IPS DF 4.7 (cell line): ENCODE data around the gene GAD1.

Experiments
- DNase-seq: peaks from one replicate; pipeline ENCODE4 v3.0.0-alpha.2; 2013; ENCODE audit warnings: low spot score; ENCODE audit errors: extremely low read depth

The GAD1 gene

DNA sequence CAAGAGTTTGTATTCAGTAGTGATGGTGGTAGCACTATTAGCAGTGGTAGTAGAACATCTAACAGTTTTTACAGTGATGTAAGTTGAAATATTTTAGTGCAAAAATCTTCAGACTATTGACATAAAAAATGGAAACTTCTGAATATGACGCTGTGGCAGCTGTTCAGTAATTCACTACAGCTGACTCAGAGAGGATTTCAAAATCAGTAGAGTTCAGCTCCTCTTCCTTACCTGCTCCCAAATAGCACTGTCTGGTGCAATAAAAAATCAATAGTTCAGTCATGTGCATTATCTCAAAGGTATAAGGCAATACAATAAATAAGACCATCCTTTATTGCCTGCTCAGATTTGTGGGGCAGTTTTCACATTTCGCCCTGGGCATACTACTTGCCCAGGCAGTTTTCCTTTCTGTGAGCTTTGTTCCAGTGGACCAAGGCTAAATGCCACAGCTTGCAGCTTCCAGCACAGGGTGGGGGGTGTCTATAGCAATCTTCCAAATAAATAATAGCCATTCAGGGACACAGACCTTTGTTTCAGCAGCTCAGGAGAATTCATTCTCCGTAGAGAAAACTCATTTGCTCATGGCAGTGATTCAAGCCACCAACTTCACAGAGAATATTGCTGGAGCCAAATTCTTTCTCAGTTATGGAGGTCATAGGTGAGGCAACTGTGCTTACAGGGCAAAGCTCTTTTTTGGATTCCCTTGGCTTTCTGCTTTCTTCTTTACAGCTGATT is 78.5 kb downstream of the GAD1 start:
- no peak for DNase-seq

DNA sequence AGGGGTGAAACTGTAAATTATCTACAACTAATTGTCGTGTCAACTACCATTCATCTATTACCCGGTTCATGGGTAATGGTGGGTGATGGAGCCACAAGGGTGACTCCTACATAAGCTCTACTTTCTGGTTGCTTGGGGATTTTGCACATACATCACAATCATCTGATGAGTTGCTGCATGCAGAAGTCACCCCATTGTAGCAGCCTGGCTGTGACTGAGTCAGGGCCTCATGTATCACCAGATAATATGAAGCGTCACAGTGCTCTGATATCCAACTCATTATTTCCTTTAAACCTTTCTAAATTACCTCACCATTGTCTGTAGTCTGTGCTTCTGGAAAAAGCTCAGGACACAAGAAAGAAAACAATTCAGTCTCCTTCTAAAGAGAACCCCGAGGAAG is 79.9 kb downstream of the GAD1 start:
- no peak for DNase-seq

DNA sequence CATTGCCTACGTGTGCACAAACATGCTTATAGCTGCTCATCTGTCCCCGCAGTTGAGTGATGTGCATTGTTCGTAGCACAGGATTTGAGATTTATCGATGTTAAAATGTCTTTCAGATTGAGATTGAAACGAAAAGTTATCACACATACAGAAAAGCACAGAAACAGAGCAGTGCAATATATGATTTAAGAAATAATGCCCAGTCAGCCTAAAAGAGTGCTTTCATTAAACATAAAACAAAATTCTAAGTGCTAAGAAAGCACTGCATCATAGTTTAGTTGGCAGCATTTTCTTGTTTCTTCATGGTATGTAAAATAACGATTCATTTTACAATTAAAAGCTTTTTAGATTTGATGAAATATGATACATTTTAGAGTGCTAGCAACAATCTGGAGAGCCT is 80.4 kb downstream of the GAD1 start:
- DNase-seq, result no peak

DNA sequence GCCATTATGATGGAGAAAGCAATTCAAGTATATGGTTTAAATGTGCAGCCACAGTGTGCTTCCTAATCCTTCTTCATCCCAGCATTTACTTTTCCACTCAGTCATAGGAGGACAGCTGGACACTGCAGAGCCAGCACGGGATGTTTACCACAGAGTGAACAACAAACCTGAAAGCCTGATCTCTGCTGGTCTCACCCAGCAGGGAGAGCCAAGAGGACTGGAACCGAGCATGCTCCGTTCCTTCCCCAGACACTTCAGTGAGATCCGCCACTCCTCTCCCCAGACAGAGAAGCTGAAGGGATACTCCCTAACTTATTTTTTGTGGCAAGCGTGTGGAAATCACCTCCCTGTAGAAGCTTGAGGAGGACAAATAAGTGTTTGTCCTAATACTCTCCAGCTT is 89.2 kb downstream of the GAD1 start:
- DNase-seq, result no peak
